SKM-1 (cell line): ENCODE measurements around the gene ATG10.

Source experiments
- DNase-seq: peaks from one replicate; lab custom pipeline; 2025; ENCODE audit not compliant: unreplicated experiment; lab: John Stamatoyannopoulos, UW

The ATG10 gene

DNA sequence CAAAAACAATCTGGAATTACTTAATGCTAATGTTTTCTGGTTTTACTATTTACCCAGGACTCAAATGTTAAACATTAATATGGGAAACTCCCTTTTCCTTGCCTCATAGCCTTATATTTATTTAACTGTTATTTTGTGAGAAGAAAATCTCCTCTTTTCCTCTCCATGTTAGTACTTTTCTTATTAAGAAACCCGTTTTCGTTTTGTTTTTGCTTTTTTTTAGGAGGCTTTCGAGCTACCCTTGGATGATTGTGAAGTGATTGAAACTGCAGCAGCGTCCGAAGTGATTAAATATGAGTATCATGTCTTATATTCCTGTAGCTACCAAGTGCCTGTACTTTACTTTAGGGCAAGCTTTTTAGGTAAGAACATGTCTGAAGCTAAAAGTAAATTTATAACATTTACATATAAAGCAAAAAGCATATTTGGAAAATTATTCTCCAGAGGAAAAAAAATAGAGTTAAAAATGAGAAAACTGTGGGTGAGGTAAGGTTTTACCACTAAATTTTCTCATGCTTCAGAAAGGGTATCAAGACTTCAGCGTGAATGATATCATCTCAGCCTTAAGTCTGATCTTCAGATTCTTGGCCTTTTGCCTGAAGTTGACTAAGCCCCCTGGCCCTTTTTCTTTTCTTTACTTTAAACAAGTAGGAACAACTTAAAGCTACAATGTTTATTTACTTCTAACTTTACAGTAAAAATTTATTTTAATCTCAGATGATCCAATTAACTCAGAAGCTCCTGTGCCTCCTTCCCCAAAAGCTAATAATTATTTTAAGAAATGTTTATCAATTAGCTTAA is 192.6 kb downstream of the ATG10 start:
- DNase-seq, result no peak

DNA sequence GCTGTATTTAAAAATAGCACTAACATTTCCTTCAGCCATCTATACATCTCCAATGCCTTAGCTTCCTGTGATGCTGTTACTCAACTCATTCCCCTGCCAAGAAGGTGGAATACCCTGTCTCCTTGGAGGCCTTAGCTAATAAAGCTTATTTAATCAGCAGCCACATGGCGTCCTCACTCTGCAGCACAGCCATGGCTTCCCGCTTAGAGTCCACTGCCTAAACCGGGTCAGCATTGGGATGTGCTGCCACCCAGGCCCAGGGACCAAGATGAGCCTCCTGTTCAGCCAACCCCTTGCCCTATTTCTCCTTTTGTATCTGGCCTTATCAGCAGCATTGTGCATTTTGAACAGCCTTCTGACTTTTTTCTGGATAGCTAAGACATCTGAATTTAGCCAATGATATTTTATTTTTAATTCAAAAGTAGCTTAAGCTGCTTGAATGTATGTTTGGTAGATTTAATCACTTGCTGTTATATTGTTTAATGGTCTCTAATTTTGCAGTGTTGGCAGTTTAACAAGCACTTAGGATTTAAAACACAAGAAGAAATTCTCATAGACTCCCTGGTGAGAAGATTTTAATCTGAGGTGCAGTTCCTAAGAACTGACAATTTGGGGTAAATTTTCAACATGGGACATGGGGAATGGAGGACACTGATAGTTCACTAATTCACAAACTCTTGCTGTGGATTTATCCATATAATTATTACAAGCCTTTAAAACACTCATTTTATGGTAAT is 193.3 kb downstream of the ATG10 start:
- DNase-seq, result no peak

GRCh38 chr5:82165740-82166530 is 194.1 kb downstream of the ATG10 start:
- peak; percentile 76 for DNase-seq

DNA sequence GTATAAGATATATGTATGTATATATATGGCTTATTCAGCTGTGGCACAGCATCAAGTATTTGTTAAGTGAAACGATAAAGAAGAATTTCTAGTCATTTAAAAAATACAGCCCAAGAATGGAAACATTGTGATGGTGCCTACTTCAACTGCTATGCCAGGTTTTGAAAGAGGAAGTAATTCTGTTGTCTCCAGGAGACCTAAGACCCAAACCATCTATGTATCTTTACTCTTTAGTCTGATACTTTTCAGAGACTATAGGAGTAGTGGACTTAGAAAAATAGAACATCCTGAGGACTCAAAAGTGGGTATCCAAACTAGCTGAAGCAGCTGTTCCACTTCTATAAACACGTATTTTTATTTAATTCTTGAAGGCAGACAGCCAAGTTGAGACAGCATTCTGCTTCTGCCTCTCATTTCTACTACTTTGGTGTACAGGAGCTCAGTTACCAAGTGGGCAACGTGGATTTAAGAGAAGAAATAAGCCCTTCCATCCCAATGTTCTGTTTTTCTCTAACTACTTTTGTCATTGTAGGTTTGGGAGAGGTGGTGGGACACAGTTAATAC is 195.6 kb downstream of the ATG10 start:
- DNase-seq, result no peak

DNA sequence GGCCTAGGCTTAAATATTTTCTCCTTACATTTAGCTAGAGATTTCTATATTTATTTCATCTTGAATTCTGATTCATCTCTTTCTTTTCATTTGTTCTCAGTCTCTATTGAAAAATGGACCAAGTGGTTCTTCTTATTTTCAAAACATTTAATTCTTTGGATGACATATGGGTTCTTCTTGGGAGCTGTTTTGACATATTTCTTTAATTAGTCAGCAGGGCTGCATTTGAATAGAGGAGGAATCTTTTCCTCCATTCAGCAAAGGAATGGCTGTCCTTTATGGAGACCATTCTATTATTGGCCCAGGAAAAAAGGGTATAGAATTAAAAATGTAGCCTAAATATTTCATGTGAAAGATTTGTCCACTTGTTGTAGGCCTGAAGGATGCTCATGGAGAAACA is 196.5 kb downstream of the ATG10 start:
- DNase-seq, result no peak

- no peak for DNase-seq
Observed at GRCh38 chr5:82169892-82170291, 198.1 kb downstream of the ATG10 start.

DNA sequence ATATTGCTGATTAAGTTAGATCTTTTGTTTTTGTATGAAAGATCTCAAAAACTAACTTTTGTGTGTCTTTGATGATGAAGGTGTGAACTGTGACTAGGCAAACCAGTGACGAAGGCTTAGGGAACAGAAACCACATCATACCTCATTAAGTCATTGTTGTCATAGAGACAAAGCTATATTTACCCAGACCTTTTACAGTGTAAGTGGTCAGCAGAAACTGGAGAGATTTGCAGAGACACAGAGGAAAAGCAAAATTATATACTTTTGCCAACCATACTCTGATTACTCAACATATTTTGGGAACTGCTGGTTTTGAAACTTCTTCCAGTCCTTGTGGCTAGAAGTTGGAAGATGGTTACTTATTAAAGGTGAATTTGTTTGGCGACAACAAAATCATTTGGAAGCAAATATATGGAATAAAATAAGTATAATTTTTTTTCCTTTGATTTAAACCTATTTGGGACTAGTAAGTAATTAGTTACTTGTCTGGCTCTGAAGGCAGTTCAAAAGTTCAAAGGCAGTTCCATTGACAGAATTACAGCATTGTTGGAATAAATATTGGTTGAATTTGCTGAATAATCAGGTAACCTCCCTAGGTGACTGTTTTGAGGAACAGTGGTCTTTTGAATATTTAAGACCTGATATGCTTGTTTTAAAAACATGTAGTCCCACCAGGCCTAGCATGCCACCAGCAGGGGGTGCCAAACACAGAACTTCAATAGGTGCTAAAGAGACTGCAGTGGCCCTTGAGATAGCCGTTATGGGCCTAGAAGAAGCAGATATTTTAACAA is 202.5 kb downstream of the ATG10 start:
- DNase-seq, result peak; percentile 54

DNA sequence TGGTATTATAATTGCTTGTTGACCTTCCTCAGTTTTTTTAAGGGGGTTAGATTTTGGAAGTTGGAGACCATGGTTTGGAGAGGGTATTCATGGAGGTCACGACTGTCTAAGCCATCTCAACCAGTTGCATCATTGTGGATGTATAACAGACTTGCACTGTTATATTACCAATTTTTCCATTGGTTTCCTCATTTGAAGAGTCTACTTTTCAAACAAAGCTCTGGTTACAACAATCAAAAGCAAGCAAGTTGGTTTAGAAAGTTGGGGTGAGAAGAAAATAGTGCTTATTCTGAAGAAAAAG is 203.0 kb downstream of the ATG10 start:
- no peak for DNase-seq

DNA sequence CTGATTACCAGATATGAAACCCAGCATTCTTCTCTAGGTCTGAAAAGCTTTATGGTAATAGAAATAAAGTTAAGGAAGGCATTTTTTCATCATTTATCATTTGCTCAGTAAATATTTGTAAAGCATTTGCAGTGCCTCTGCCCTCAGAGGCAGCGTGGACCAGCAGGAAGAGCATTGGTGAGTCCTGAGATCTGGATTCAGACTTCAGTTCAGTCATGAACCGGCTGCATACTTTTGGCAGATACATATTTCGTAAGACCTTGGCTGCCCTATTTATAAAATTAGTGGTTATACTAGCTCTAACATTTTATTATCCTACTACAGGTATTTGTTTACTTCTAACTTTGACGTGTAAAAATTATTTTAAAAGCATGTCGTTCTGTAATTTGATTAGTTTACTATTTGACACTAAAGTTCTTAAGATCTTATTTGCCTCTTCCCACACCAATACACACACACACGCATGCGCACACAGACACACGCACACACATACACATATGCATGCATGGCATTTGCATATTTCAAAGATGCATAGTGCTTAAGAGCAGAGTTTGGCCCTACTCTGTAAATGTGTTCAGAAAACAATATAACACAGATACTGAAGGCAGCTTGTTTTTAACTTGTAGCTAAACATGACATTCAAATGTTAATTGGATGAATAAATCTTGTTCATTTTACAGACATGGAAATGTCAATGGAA is 204.4 kb downstream of the ATG10 start:
- DNase-seq, result no peak

DNA sequence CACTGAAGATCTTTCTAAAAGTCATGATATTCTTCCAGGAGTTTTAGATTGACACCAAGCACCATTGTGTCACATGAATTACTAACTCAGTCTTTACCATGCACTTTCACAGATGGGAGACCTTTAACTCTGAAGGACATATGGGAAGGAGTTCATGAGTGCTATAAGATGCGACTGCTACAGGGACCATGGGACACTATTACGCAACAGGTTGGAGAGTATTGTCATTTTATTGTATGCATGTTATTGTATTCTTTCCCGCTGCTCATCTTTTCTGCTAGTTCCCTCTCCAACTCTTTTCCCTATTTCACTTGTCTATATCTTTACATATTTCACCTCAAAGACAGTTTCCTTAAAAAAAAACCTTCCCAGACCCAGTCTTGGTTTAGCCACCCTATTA is 206.6 kb downstream of the ATG10 start:
- no peak for DNase-seq

GRCh38 chr5:82182662-82183061 is 210.8 kb downstream of the ATG10 start:
- no peak for DNase-seq

GRCh38 chr5:82183828-82184227 is 212.0 kb downstream of the ATG10 start:
- no peak for DNase-seq

DNA sequence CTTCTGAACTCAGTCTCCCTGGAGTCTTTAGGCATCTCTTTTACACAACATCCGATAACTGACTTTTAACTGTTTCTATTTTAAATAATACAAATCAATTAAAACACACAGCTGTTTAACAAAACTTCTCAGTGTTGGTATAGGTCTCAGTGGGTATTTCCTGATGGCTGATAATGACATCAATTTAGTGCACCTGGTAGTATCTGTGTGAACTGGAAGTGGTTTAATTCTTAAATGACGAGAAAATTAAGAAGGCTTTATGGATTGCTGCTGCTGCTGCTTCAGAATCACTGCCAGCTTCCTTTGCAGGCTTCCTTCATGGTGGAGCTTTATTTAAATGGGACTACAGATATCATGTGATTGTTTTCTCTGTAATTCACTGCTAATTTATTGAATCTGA is 214.0 kb downstream of the ATG10 start:
- no peak for DNase-seq

GRCh38 chr5:82197550-82197949 is 225.7 kb downstream of the ATG10 start:
- DNase-seq, result no peak

GRCh38 chr5:82204567-82204966 is 232.7 kb downstream of the ATG10 start:
- no peak for DNase-seq

DNA sequence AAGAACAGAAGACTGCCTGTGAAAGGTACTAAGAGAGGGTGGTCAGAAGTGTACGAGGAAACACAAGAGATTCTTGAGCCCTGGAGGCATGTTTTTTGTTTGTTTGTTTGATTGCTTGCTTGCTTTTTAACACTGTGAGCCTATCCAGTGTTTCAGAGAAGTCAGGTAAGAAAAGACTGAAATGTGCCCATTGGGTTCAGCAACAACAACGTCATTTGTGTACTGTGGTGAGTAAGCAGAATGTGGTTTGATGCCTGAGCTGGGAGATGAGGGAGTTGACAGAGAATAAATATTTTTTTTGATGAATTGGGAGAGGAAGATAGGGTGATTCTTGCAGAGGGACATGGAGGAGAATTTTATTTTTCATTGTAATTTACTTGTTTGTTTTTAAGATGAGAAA is 233.2 kb downstream of the ATG10 start:
- DNase-seq, result no peak

DNA sequence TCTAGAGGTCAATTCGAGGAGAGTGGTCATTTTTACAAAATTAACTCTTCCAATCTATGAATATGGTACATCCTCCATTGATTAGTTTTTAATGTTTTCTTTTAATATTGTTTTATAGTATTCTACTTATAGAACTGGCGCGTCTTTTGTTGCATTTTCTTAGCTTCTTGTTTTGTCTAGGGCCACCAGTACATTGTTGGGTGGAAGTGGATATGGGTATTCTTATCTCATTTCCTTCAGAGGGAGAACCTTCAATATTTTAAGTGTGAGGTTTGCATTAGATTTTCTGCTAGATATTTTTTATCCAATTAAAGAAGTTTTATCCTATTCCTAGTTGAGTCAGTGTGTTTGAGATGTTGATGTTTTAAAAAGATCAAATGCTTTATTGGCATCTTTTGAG is 236.5 kb downstream of the ATG10 start:
- DNase-seq, result no peak

GRCh38 chr5:82211855-82212572 is 240.2 kb downstream of the ATG10 start:
- no peak for DNase-seq

DNA sequence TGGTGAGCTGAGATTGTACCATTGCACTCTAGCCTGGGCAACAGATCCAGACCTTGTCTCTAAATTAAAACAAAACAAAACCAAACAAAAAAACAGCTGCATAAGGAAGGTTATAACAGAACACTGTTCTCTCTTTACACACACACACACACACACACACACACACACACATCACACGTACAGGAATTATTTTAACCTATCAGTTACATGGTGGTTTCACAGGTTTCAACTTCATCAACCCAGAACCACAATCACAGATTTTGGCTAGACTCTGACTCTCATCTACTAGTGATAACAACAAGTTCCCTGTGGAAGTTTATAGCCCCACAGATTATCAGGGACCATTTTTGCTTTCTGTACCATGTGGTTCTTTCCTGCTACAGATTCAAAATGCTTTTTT is 246.1 kb downstream of the ATG10 start:
- no peak for DNase-seq
